Measurements from ENCODE around the gene SWAP70.

SWAP70 gene

GRCh38 chr11:9780929-9781328 lies 117.1 kb downstream of the SWAP70 start:
- Mint-ChIP-seq H3K4me3 (no peak overlapping the region), H3K27me3 (ENCODE audit: low read depth) (no peaks in the 10 kb centered on the region), H3K9me3 (no peaks in the 10 kb centered on the region), H3K27ac (no peak overlapping the region), H3K4me1 (peaks cover 9% of the 10 kb centered on the region), H3K36me3 (ENCODE audit: low read depth) (peaks cover 62% of the 10 kb centered on the region)
- TF ChIP-seq CTCF (IDR thresholded peaks at IDR 0.05; ENCODE audit: unreplicated experiment in 3 of 3) = no peak

- H3K9me3 Mint-ChIP-seq = no peaks in the 10 kb centered on the region
- H3K4me3 Mint-ChIP-seq = no peak overlapping the region
- no peaks in the 10 kb centered on the region for H3K27me3 Mint-ChIP-seq (ENCODE audit: low read depth)
- peaks cover 19% of the 10 kb centered on the region for H3K4me1 Mint-ChIP-seq
- TF ChIP-seq CTCF (IDR thresholded peaks at IDR 0.05; ENCODE audit: unreplicated experiment in 3 of 3) = no peak
- H3K27ac Mint-ChIP-seq = peak overlapping the region in 1 of 3 experiments; percentile 80
- H3K36me3 Mint-ChIP-seq (ENCODE audit: low read depth) = peaks cover 70% of the 10 kb centered on the region
Observed at GRCh38 chr11:9783986-9784385, 120.1 kb downstream of the SWAP70 start.

- H3K27me3 Mint-ChIP-seq (ENCODE audit: low read depth) = no peaks in the 10 kb centered on the region
- no peaks in the 10 kb centered on the region for H3K9me3 Mint-ChIP-seq
- no peak for TF ChIP-seq CTCF (IDR thresholded peaks at IDR 0.05; ENCODE audit: unreplicated experiment in 3 of 3)
- H3K4me1 Mint-ChIP-seq = peaks cover 19% of the 10 kb centered on the region
- H3K4me3 Mint-ChIP-seq = no peak overlapping the region
- peaks cover 74% of the 10 kb centered on the region for H3K36me3 Mint-ChIP-seq (ENCODE audit: low read depth)
- H3K27ac Mint-ChIP-seq = no peak overlapping the region
Observed at GRCh38 chr11:9784602-9785315, 120.9 kb downstream of the SWAP70 start.

GRCh38 chr11:9787260-9787659 lies 123.4 kb downstream of the SWAP70 start:
- no peak overlapping the region for H3K4me3 Mint-ChIP-seq
- H3K27ac Mint-ChIP-seq = peak overlapping the region; percentile 20 to 61 (median 56)
- peaks cover 19% of the 10 kb centered on the region for H3K4me1 Mint-ChIP-seq
- no peaks in the 10 kb centered on the region for H3K27me3 Mint-ChIP-seq (ENCODE audit: low read depth)
- H3K36me3 Mint-ChIP-seq (ENCODE audit: low read depth) = peaks cover 67% of the 10 kb centered on the region
- no peak for TF ChIP-seq CTCF (IDR thresholded peaks at IDR 0.05; ENCODE audit: unreplicated experiment in 3 of 3)
- H3K9me3 Mint-ChIP-seq = no peaks in the 10 kb centered on the region

- Mint-ChIP-seq H3K4me3 (no peak overlapping the region), H3K27me3 (ENCODE audit: low read depth) (no peaks in the 10 kb centered on the region), H3K9me3 (no peaks in the 10 kb centered on the region), H3K36me3 (ENCODE audit: low read depth) (peaks cover 62% of the 10 kb centered on the region), H3K27ac (peak overlapping the region; percentile 20 to 61 (median 56)), H3K4me1 (peaks cover 19% of the 10 kb centered on the region)
- no peak for TF ChIP-seq CTCF (IDR thresholded peaks at IDR 0.05; ENCODE audit: unreplicated experiment in 3 of 3)
Observed at GRCh38 chr11:9787981-9788521, 124.2 kb downstream of the SWAP70 start.

GRCh38 chr11:9789910-9790309 lies 126.0 kb downstream of the SWAP70 start:
- Mint-ChIP-seq H3K4me1 (peaks cover 10% of the 10 kb centered on the region), H3K4me3 (no peak overlapping the region), H3K27me3 (ENCODE audit: low read depth) (no peaks in the 10 kb centered on the region), H3K36me3 (ENCODE audit: low read depth) (peaks cover 53% of the 10 kb centered on the region), H3K9me3 (no peaks in the 10 kb centered on the region), H3K27ac (no peak overlapping the region)
- TF ChIP-seq CTCF (IDR thresholded peaks at IDR 0.05; ENCODE audit: unreplicated experiment in 3 of 3) = no peak

All from nephron (organoid).